ENCODE results near the gene ENTPD6.
"Not testable (repeated sequence)": the region's sequence is repeated elsewhere in the genome, so short reads cannot be mapped to it uniquely, and the experiment has no call there.

GRCh38 chr20:25234009-25234849 lies 38.7 kb downstream of the ENTPD6 start:
- not testable (repeated sequence) for TF ChIP-seq CTCF, POLR2AphosphoS5, EP300, POLR2A (IDR thresholded peaks at IDR 0.05)

All from gastroesophageal sphincter (tissue), 3 donors.